GM13977 (cell line): ENCODE data around the gene RXRA.

Source experiments
- DNase-seq: peaks from one replicate; pipeline ENCODE4 v3.0.0; 2012; ENCODE audit warnings: low spot score
- CTCF ChIP-seq: IDR thresholded peaks from 2 replicates; pipeline ENCODE4 v1.5.1; 2012; ENCODE audit warnings: mild to moderate bottlenecking, control low read depth; ENCODE audit not compliant: insufficient read depth; ENCODE audit errors: extremely low read depth, missing control alignments
- in situ Hi-C: fragments of 300-500 bp; cut with MboI; formaldehyde crosslinking; loops from one replicate; pipeline ENCODE4 v1.12.0; 2022; ENCODE audit warnings: low sequenced_read_pairs, low pct_unique_long_range_greater_than_20kb, mixed read lengths, inconsistent platforms; ENCODE audit not compliant: unreplicated experiment

The RXRA gene

GRCh38 chr9:134427153-134427782, 101.0 kb downstream of the RXRA start:
- in situ Hi-C loops: no loop called here
- DNase-seq: no peak
- TF ChIP-seq CTCF: no peak

GRCh38 chr9:134428559-134428958, 102.3 kb downstream of the RXRA start:
- no peak for DNase-seq
- in situ Hi-C loops: no loop called here
- TF ChIP-seq CTCF: no peak

GRCh38 chr9:134429007-134429406, 102.8 kb downstream of the RXRA start:
- in situ Hi-C loops: no loop called here
- no peak for TF ChIP-seq CTCF

GRCh38 chr9:134429481-134429880, 103.2 kb downstream of the RXRA start:
- in situ Hi-C loops: no loop called here
- TF ChIP-seq CTCF: no peak

More at GRCh38 chr9:134429007-134429406, 102.8 kb downstream of the RXRA start:
- DNase-seq: no peak

GRCh38 chr9:134431095-134431494, 104.8 kb downstream of the RXRA start:
- DNase-seq: no peak
- in situ Hi-C loops: no loop called here
- no peak for TF ChIP-seq CTCF

More at GRCh38 chr9:134429481-134429880, 103.2 kb downstream of the RXRA start:
- no peak for DNase-seq

GRCh38 chr9:134431626-134432025, 105.4 kb downstream of the RXRA start:
- DNase-seq: no peak
- no peak for TF ChIP-seq CTCF
- in situ Hi-C loops: no loop called here
